Measurements from ENCODE around the gene PRSS12.
A peak's percentile ranks its signal among the peaks of the same experiment; 100 is the strongest.
"Not testable (repeated sequence)": the region's sequence is repeated elsewhere in the genome, so short reads cannot be mapped to it uniquely, and the experiment has no call there.

PRSS12 gene

DNA sequence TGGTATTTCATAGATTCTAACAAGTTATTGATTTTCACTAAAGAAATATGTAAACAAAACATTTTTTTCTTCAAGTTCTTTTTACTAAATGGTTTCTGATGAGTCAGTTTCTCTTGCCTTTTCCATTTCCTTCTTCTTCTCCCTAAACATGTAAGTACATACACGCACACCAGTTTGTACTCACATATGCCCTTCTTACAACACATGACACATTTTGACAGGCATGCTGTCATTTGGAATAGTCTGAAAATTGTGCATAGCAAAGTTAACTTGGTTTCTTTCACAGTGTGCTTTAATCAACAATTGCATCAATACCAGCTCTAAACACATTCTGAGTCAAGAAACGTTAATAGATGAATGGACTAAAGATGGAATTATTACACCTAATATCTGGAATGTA, 35.1 kb downstream of the PRSS12 start:
- no peak for DNase-seq

DNA sequence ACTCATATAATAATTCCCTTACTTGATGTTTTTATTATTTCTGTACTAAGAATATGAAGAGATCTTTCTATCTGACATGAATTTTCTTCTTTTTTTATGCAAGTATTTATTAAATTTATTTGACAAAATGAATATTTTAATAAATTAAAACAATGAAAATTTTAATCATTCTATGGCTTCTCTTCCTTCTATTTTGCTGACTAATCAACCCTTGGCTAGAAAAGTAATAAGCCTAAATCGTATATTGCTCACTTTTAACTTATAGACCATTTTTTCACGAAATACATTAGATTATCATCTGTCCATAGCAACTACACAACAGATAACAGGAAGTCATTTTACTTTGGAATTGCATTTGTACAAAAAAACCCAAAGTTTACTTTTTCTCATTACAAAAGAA, 38.6 kb downstream of the PRSS12 start:
- DNase-seq = no peak

DNA sequence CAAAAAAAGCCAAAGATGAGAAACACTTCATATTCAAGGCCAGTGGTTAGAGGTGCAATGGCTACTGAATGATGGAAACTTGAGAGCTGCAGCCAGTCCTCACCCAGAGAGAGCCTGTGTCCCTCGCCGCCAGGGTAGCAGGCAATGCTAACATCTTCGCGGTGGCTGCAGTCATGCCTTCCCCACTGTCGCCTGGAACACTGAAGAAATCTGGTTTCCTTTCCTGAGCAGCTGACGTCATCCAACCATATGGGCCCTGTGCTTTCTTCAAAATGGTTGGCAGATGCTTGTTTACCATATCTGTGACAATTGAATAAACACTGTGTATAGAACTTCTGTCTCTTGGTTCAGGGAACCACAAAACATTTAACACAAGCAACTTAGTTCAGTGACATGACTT, 39.7 kb downstream of the PRSS12 start:
- no peak for DNase-seq

DNA sequence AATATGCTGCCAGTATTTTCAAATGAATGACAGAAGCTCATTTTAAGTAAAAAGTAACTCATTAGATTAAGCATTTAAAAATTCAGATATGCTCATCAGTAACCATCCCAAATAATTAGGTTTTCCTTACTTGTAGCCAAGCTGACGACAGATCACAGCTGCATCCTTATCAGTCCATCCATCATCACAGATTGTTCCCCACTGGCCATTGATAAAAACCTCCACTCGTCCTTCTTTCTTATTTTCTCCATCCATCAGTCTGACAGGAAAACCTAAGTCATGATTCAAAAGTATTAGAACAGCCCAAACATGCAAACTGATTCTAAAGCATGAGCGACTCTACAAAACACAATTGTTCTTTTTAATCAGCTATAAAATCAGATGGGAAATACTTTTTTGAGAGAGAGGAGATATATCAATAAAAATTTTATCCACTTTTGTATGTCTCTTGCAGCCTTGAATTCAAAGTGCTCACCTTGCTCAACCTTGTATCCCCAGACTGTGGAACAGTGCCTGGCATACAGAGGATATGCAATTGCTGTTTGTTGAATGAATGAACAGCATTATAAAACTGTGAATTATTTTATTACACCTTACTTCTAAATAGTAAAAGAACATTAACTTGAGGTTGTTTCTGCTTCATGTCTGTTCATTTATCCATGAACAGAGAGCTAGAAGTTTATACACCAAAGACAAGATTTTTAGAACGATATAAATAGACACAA, 44.3 kb downstream of the PRSS12 start:
- DNase-seq = no peak

DNA sequence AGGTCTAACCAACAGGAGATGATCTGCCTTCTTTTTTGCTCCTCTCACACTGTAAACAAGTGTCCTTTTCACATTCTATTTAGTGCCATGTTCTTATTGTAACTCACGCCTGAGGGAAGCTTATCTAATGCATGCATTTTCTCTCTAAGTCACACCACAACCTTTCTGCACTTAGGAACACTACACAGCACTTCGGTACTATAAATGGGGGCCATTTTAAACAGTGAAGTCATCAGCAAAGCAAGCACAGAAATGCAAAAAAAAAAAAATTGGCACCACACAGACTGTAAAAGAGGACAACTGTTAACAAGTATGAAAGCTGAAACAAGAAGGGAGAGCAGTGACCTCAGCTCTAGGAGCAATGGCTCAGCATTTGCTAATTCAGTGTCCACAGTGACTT, 45.2 kb downstream of the PRSS12 start:
- no peak for DNase-seq

DNA sequence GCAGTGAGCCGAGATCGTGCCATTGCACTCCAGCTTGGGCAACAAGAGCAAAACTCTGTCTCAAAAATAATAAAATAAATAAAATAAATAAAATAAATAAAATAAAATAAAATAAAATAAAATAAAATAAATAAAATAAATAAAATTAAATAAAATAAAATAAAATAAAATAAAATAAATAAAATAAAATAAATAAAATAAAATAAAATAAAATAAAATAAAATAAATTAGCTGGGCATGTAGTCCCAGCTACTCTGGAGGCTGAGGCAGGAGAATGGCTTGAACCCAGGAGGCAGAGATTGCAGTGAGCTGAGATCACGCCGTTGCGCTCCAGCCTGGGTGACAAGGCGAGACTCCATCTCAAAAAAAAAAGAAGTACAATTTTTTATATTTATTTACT, 53.2 kb downstream of the PRSS12 start:
- DNase-seq = not testable (repeated sequence)

DNA sequence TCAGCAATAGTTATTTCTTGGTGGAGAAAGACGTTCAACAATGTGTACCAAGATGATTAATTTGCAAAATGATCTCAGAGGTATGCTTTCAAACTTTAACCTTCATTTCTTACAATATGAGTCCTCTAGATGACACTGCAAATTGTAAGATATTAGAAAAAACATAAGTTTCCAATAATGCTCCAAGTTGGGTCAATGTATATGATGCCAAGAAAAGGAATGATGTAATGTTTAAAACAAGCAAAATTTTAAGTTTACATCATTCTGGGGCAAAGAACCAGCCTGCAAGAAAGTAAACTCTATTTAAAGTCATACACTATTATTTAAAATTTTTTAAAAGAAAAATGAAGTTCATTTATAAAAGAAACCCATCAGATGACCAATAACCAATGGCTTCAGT, 56.1 kb downstream of the PRSS12 start:
- DNase-seq = no peak

DNA sequence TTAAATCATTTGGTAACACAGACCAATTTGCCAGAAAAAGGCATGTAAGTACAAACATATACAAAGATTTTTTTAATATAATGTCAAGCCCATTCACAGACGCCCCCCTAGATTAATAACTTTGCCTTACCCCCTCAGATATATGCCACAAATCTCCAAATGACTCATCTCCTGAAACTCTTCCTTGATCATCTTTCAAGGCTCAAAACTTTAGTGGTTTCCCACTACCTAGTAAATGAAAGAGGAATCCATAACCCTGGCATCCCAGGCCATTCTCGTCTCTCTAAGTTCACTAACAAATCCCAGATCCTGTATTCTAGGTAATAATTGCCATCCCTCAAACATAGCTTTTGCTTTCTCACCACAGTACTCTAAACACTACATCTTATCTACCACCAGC, 61.9 kb downstream of the PRSS12 start:
- no peak for DNase-seq

DNA sequence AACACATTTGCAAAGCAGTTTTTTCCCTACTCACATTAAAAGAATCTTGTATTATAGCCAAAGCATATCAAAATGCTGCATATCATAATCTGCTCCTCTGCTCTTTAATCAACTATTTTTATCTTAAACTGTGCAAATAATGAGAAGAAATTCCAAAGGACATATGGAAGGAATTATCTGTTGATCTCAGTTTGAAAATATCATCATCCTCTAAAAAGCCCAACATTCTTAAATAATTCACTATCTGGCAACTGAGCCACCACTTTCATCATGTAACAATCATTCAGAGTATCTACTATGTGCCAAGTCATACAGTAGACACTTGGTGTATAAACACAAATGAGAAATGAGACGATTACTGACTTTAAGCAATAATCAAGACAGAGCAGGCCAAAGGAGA, 63.0 kb downstream of the PRSS12 start:
- DNase-seq = no peak

DNA sequence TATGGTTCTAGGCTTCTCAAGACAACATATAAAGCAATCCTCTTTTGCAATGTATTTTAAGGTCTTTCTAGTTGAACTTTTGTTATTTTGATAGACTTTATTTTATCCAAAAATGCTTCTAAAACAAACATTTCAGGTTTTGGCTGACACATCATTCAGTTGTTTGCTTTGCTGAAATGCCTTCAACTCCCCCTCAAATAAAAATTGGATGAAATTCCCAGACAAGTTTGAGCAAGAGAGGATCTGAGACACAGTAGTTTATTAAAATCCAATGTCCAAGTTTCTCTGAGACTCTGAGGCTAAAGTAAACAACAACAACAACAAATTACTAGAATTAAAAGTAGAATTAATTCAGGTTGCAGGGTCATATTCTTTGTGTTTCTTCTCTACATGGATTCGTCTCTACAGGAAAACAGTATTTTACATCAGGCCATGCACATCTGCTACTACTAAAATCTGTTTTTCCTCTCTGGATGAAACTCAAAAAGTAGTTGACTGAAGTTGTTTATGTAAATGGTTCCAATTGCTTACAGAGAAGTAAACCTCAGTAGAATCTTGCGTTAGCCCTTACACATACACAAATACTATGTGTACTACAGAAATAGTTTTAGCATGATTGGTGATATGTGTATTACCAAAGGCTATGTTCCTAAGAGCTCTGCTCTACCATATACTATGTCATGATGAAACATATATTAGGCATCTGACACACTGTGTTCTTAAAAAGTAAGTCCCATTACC, 64.9 kb downstream of the PRSS12 start:
- DNase-seq = no peak

DNA sequence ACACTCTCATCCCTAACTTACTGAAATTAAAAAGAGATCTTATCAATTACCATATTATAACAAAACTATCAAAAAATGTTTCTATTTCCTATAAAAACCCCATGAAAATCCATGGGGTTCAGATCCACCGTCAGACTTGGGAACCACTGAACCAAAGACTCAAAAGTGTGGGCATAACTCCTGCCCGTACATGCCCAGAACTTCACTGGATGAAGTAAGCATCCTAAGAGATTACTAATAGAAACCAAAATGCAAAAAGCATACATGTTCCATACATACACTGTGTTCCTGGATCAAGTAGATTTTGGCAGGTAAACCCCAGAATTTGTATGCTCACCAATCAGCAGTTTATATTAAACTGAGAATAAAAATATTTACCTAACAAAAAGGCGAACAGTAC, 66.1 kb downstream of the PRSS12 start:
- no peak for DNase-seq

DNA sequence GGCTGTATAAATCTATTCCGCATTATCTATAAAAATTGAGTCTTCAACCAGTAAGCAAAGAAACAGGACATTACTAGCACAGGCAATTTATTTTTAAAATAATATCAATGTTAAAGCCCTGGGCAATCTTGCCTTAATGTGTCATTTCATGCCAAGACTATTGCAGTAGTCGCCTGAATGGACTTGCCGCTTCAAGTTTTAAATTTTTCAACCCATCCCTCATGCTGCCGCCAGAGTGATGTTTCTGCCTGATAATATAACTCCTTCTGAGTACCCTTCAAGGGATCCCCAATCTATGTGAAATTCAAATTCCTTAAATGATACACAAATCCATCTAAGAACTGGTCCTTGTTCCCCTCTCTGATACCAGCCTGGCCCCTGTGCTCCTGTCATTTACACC, 66.9 kb downstream of the PRSS12 start:
- no peak for DNase-seq

DNA sequence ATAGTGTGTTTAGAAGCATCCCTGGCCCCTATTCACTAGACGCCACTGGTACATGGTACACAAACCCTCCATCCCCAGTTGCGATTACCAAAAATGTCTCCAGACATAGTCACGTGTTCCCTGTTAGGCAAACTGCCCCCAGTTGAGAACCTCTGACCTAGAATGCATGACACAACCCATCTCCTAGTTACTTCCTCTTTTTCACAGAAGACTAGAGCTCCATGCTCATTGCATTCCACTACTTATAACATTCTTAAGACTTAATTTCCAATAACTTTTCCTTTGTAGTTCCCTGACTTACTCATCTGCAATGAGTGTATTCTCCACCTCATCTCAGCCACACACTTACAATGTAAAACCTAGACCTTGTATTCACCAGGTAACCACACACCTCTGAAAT, 68.6 kb downstream of the PRSS12 start:
- no peak for DNase-seq

DNA sequence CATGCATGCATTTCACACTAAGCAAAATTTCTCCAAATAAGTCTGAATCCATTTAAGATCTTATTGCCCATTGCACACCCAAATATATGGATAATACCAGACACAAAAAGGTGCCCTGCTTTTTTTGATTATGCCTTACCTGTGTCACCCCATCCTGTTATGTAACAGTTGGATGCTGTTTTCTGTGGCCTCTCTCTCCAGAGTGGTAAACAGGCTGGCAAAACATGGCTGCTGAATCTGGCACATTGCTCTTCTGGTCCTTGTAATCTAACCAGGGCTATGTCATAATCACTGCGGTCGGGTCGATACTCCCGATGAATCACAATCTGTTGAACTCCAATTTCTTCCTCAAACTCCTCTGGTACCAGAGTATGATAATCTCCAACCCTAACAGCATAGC, 70.1 kb downstream of the PRSS12 start:
- no peak for DNase-seq

DNA sequence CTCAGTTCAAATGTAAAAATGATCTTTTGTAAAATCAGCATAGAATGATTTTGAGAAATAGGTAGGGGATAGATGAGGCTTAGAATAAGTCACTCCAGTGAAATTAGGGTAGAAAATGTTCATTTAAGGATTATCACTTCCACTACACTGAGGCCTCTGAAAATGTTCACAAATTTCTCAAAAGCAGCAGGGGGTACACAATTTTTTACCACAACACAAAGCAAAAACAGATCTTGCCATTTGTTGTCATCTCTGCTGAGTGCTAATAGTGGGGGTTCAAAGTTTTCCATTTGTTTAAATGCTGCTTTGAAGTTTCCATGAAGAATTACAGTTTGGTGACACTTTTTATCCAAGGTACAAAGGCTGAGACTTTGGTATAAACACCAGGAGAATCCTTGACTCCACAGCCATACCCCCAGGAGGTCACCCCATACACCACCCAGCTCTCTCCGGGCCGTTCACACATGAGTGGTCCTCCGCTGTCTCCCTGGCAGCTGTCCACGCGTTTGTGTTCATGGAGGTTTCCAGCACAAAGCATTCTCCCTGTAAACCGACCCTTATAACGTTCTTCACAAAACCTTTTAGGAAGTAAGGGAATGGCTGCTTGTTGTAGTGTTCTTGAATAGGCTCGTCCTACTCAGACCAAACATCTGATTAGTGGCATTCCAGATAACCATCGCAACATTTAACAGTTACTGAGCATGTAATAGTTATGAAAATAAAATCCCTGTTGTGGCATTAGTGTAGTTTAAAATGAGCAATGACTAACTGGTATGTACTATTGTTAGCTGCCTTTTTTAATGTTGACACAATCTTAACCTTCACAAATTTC, 71.0 kb downstream of the PRSS12 start:
- DNase-seq = peak; percentile 10

DNA sequence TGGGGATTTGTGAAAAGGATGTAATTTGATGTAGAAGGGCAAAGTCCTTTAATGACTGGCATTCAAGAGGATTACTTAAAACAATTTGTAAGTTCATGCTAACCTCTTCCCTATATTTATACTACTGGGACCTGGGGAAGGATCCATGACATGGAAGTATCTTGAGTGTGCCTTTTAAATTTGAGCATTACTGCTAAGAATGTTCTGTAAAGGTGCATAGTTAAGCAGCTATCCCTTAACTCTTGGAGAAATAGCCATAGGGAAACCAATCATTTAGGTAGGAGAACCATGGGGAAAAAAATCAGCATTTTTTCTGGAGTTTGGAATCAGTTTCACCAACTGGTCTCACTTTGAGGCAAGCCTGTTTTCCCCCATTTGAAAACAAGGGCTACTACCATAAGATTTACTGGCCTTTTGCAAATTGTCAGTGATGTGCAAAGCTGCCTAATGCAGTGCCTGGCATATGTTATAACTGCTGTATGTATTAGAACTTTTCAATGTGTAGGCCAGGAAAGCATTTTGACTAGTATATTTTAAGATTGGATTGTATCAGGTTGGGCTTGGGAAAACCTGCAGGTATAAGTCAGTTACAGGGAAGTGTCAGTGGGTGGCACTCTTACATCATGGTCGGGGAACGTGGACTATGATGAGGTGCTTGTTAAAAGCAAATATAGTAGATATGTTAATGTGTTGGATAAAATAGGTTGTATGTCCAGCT, 72.1 kb downstream of the PRSS12 start:
- no peak for DNase-seq

DNA sequence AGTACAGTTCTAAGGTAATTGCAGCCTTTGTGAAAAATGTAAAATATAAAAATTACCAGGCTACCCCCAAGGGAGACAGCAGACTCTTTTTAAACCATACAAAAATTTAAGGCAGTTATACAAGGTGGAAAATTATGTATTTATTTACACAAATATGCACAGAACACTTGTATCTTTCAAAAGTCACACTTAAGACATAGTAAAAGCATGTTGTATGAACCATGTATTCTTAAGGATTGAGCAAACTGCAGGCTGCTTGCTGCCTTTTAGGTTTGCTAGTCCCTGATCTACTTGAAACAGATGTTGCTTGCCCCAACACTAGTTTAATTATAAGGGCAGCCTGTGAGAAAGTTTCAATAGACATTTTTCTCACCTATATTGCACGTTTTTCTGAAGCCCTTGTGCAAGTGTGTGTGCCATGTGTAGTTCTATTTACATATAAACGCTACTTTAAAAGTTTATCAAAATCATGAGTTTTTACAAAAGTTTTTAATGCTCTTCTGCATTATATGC, 72.8 kb downstream of the PRSS12 start:
- DNase-seq = no peak

DNA sequence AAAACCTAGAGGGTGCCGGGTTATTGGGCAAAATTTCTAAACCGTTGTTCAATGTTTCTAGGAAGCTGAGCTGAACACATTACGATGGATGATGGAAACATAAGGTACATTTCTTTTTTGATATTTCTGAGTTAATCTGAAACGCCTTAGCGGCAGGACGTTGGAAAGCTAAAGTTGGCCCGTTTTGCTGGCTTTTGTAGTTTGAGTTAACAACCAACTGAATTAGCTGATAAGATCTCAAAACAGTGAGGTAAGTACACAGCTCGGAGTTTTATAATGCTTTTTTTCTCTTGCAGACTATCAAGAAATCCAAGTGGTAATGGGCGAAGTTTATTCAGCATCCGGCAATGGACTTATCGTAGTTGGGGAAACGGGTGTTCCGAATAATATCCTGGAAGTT, 73.5 kb downstream of the PRSS12 start:
- DNase-seq = no peak

DNA sequence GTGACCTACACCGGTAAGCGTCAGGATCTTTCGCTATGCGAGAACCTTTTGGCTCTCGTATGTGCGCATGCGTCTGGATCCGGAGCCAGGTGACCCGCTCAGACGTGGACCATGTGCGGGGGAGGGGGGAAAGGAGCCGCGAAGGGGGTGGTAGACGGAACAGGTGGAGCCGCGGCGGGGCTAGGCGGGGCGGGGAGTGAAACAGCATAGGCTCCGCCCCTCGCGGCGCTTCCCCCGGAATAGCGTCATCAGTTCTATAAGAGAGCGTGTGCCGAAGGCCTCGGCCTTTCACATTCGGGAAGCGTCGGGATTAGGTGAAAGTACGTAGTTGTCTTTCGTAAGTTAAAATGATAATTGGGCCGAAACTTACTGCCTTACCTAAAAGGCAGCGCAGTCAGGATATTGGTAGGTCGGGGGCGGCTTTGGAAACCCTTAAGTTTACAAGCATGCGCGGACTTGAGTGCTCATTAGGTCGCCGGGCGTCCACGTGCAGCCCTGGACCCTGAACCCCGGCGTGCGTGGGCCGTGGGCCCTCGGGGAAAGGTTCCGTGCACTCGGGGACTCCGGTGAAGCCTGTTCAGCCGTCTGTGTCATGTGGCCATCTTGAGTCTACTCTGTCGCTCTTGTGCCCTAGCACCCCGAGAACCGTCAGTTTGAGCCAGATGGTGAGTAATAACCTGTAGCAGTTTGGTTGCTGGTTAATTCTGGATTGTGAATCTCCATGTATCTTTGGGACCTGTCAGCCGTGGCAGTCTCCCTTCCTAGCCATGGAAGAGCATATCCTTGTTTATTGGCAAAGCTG, 74.1 kb downstream of the PRSS12 start:
- DNase-seq = peak; percentile 76

DNA sequence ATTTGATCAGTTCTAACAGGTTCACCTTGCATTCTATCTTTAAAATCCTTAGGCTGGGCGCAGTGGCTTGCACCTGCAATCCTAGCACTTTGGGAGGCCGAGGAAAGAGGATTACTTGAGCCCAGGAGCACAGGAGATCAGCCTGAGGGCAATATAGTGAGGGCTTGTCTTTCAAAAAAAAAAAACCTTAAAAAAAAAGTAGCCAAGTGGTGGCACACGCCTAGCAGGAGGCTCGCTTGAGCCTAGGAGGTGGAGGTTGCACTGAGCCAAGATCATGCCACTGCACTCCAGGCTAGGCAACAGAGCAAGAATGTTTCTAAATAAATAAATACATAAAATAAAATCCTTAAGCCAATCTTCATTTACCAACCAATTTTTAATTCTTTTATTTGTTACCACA, 75.6 kb downstream of the PRSS12 start:
- DNase-seq = no peak

DNA sequence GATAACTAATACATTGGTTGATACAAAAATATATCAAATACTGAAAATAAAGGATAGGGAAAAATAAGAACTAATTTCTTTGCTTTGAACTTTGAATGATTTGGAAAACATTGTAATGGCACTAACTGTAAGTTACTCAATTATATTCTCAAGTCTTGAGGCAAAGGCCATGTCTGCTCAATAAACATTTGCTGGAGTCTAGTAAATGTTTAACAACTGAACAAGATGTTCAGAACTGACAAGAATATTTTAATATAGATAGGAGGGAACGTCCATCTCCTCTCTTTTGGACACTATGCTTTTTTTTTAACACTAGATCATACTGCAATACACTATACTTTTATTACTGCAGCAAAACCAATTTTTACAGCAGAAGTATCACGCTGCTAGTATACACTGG, 76.2 kb downstream of the PRSS12 start:
- no peak for DNase-seq

DNA sequence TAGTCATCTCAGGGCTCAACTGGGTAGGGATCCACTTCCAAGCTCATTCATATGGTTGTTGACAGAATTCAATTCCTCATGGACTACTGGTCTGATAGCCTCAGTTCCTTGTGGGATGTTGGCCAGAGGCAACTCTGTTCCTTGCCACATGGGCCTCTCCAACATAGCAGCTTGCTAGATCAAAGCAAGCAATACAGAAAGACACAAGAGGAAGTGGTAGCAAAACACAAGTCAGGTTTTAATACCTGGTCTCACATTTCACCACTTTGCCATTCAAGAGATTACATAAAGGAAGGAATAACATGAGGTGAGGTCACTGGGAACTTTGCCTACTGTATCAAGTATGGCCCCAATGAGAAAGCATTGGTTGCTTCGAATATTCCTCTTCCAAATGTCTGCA, 79.2 kb downstream of the PRSS12 start:
- DNase-seq = no peak

Measured in DMS79 (cell line).